ENCODE measurements around the gene VAPB. TPM values are rescaled to one million over a fixed set of nuclear protein-coding genes. Genes with fewer than 3 reads are reported as not detected.

The VAPB gene
- polyA plus RNA-seq, 3 donors, result 8.5 to 14.3 (median 10.1) TPM

DNA sequence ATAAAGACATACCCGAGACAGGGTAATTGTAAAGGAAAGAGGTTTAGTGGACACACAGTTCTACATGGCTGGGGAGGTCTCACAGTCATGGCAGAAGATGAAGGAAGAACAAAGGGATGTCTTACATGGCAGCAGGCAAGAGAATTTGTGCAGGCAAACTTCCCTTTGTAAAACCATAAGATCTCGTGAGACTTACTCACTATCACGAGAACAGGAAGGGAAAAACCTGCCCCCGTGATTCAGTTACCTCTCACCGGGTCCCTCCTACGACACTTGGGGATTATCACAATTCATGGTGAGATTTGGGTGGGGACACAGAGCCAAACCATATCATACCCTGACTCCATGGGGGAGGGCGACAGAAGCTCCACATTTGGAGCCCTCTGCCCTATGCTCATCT is 7.4 kb upstream of the VAPB start:
- H4K20me1 ChIP-seq (ENCODE audit: insufficient read depth, low read length), result no peaks in the 10 kb centered on the region
- Mint-ChIP-seq H3K27ac (no peak overlapping the region), H3K36me3 (no peaks in the 10 kb centered on the region), H3K4me3 (no peak overlapping the region), H3K27me3 (ENCODE audit: low read depth in 3 of 3) (peaks cover 4 to 29% (median 15%) of the 10 kb centered on the region in 3 donors), H3K4me1 (no peaks in the 10 kb centered on the region), H3K9me3 (peaks cover 10 to 28% (median 18%) of the 10 kb centered on the region in 7 donors)
- TF ChIP-seq, protein P1, sequence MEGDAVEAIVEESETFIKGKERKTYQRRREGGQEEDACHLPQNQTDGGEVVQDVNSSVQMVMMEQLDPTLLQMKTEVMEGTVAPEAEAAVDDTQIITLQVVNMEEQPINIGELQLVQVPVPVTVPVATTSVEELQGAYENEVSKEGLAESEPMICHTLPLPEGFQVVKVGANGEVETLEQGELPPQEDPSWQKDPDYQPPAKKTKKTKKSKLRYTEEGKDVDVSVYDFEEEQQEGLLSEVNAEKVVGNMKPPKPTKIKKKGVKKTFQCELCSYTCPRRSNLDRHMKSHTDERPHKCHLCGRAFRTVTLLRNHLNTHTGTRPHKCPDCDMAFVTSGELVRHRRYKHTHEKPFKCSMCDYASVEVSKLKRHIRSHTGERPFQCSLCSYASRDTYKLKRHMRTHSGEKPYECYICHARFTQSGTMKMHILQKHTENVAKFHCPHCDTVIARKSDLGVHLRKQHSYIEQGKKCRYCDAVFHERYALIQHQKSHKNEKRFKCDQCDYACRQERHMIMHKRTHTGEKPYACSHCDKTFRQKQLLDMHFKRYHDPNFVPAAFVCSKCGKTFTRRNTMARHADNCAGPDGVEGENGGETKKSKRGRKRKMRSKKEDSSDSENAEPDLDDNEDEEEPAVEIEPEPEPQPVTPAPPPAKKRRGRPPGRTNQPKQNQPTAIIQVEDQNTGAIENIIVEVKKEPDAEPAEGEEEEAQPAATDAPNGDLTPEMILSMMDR (IDR thresholded peaks at IDR 0.05), result no peak
- H3K4me1 ChIP-seq (ENCODE audit: control insufficient read depth in 1 of 2, insufficient read depth in 2 of 2, low read length in 2 of 2), result no peaks in the 10 kb centered on the region
- peaks cover 12 to 15% of the 10 kb centered on the region in 2 donors for H3K9me3 ChIP-seq (replicated peaks in 1 of 2; ENCODE audit: control insufficient read depth in 1 of 2, insufficient read depth in 1 of 2, low read length in 2 of 2)
- H3K79me2 ChIP-seq (ENCODE audit: insufficient read depth, low read length), result no peaks in the 10 kb centered on the region
- WGBS (ENCODE audit: insufficient coverage), result 94% methylated on average over 3 of the region's 7 CpGs
- peaks cover 0 to 2% of the 10 kb centered on the region in 2 donors for H3K27me3 ChIP-seq (ENCODE audit: control insufficient read depth in 2 of 2, insufficient read depth in 2 of 2, low read length in 2 of 2)
- intact Hi-C loops (cut with micrococcal nuclease), result no loop called here
- no peak overlapping the region for H3K27ac ChIP-seq (ENCODE audit: low read depth in 1 of 2, low read length in 2 of 2)
- no peak for DNase-seq
- no peak overlapping the region for H3K4me3 ChIP-seq (replicated peaks in 1 of 3; ENCODE audit: low read depth in 2 of 3, low read length in 3 of 3)
- no peaks in the 10 kb centered on the region for H3K36me3 ChIP-seq (replicated peaks in 1 of 2; ENCODE audit: control insufficient read depth in 1 of 2, insufficient read depth in 2 of 2, low read length in 2 of 2)
- no peak overlapping the region for H3K9ac ChIP-seq (ENCODE audit: insufficient read depth, low read length, poor library complexity, severe bottlenecking)
- H2AFZ ChIP-seq (ENCODE audit: insufficient read depth, low read depth, low read length, poor library complexity, severe bottlenecking), result no peak overlapping the region
- no peak overlapping the region for H3K4me2 ChIP-seq (replicated peaks; ENCODE audit: extremely low read depth, low read length, poor library complexity, severe bottlenecking)

DNA sequence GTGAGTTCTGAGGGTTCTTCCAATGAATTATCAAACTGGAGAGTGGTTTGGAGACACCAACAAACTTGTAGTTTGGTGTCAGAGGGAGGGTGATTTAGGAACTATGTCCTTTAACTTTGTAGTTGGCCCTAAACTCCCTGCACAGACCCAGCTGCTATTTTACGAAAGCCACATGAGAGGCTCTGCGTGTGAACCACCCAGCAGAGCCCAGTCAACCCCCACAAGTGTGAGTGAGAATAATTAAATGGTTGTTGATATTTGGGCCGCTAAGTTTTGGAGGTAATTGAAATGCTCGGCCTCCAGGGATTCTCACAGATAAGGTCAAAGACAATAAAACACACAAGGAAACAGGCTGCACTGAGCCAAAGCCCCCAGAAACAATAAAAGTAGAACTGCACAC is 6.9 kb upstream of the VAPB start:
- Histone ChIP-seq H3K27ac (ENCODE audit: low read depth in 1 of 2, low read length in 2 of 2) (no peak overlapping the region), H3K4me2 (replicated peaks; ENCODE audit: extremely low read depth, low read length, poor library complexity, severe bottlenecking) (no peak overlapping the region), H3K4me3 (replicated peaks in 1 of 3; ENCODE audit: low read depth in 2 of 3, low read length in 3 of 3) (no peak overlapping the region), H3K27me3 (ENCODE audit: control insufficient read depth in 2 of 2, insufficient read depth in 2 of 2, low read length in 2 of 2) (peaks cover 2% of the 10 kb centered on the region in 2 donors), H2AFZ (ENCODE audit: insufficient read depth, low read depth, low read length, poor library complexity, severe bottlenecking) (no peak overlapping the region), H3K79me2 (ENCODE audit: insufficient read depth, low read length) (no peaks in the 10 kb centered on the region), H3K9ac (ENCODE audit: insufficient read depth, low read length, poor library complexity, severe bottlenecking) (no peak overlapping the region), H3K9me3 (replicated peaks in 1 of 2; ENCODE audit: control insufficient read depth in 1 of 2, insufficient read depth in 1 of 2, low read length in 2 of 2) (peaks cover 12 to 15% of the 10 kb centered on the region in 2 donors), H3K4me1 (ENCODE audit: control insufficient read depth in 1 of 2, insufficient read depth in 2 of 2, low read length in 2 of 2) (no peaks in the 10 kb centered on the region), H4K20me1 (ENCODE audit: insufficient read depth, low read length) (no peaks in the 10 kb centered on the region), H3K36me3 (replicated peaks in 1 of 2; ENCODE audit: control insufficient read depth in 1 of 2, insufficient read depth in 2 of 2, low read length in 2 of 2) (no peaks in the 10 kb centered on the region)
- Mint-ChIP-seq H3K4me1 (no peaks in the 10 kb centered on the region), H3K36me3 (no peaks in the 10 kb centered on the region), H3K27ac (no peak overlapping the region), H3K9me3 (peaks cover 10 to 28% (median 18%) of the 10 kb centered on the region in 7 donors), H3K27me3 (ENCODE audit: low read depth in 3 of 3) (peaks cover 8 to 27% (median 16%) of the 10 kb centered on the region in 3 donors), H3K4me3 (no peak overlapping the region)
- intact Hi-C loops (cut with micrococcal nuclease), result no loop called here
- WGBS (ENCODE audit: insufficient coverage), result no CpG with 5 or more reads among the region's 4 CpGs
- DNase-seq, result no peak
- TF ChIP-seq, protein P1 (IDR thresholded peaks at IDR 0.05), result no peak

Measured in CD14-positive monocyte (primary cell).